Smooth muscle cell (in vitro differentiated cells): ENCODE measurements around the gene SPRY4. TPM values are rescaled to one million over a fixed set of nuclear protein-coding genes. Genes with fewer than 3 reads are reported as not detected.
"Not testable (repeated sequence)": the region's sequence is repeated elsewhere in the genome, so short reads cannot be mapped to it uniquely, and the experiment has no call there.

ENCODE experiments used
- DNase-seq: peaks from one replicate; lab custom pipeline; 2025; ENCODE audit not compliant: unreplicated experiment; lab: John Stamatoyannopoulos, UW
- H2AFZ ChIP-seq: fragments of 200-600 bp; sonication (generic); 2 replicates; pipeline ENCODE4 v1.6.0; 2016; ENCODE audit warnings: antibody characterized with exemption, low read depth, mild to moderate bottlenecking
- H3F3A ChIP-seq: fragments of 200-600 bp; sonication (generic); 2 replicates; pipeline ENCODE4 v1.6.0; 2017; ENCODE audit warnings: antibody characterized with exemption, low read depth
- H3K27ac ChIP-seq: fragments of 200-600 bp; sonication (generic); 2 replicates; pipeline ENCODE4 v1.5.1; 2016; ENCODE audit warnings: low read depth, mild to moderate bottlenecking
- H3K27me3 ChIP-seq: fragments of 200-600 bp; sonication (generic); 2 replicates; pipeline ENCODE4 v1.6.1; 2016; ENCODE audit warnings: low read depth, mild to moderate bottlenecking
- H3K36me3 ChIP-seq: fragments of 200-600 bp; sonication (generic); 2 replicates; pipeline ENCODE4 v1.5.1; 2016; ENCODE audit warnings: low read depth
- H3K4me1 ChIP-seq: fragments of 200-600 bp; sonication (generic); 2 replicates; pipeline ENCODE4 v1.5.1; 2016; ENCODE audit warnings: low read depth
- H3K4me2 ChIP-seq: fragments of 200-600 bp; sonication (generic); 2 replicates; pipeline ENCODE4 v1.6.0; 2016; ENCODE audit warnings: mild to moderate bottlenecking
- H3K4me3 ChIP-seq: fragments of 200-600 bp; sonication (generic); 2 replicates; pipeline ENCODE4 v1.5.1; 2016; ENCODE audit warnings: mild to moderate bottlenecking
- H3K79me2 ChIP-seq: fragments of 200-600 bp; sonication (generic); 2 replicates; pipeline ENCODE4 v1.6.0; 2016; ENCODE audit warnings: low read depth, mild to moderate bottlenecking
- H3K9ac ChIP-seq: fragments of 200-600 bp; sonication (generic); 2 replicates; pipeline ENCODE4 v1.6.0; 2016; ENCODE audit warnings: low read depth
- H3K9me3 ChIP-seq: fragments of 200-600 bp; sonication (generic); replicated peaks from 2 replicates; pipeline ENCODE4 v1.5.1; 2016; ENCODE audit warnings: low read depth
- H4K20me1 ChIP-seq: fragments of 200-600 bp; sonication (generic); 2 replicates; pipeline ENCODE4 v1.6.0; 2016; ENCODE audit warnings: low read depth
- CTCF ChIP-seq: fragments of 200-600 bp; sonication (generic); IDR thresholded peaks from 2 replicates; pipeline ENCODE4 v1.5.1; 2017; ENCODE audit warnings: borderline replicate concordance, mild to moderate bottlenecking, antibody characterized with exemption; ENCODE audit not compliant: insufficient read depth, poor library complexity, severe bottlenecking
- WGBS: methylation state at CpG from one replicate; pipeline ENCODE4 v1.1.7; 2016; ENCODE audit warnings: low lambda C conversion rate; 5-methylcytosine and 5-hydroxymethylcytosine counted together
- polyA plus RNA-seq: library from polyadenylated mRNA; unstranded; fragments of >200 nt; fragmentation: Nextera tagmentation; extraction: Ambion mirVana; gene quantifications from 2 replicates; pipeline ENCODE4 v1.2.1, GENCODE V29; 2016
- total RNA-seq: library from RNA; depleted of rRNA; stranded (reverse); fragments of >200 nt; gene quantifications from 2 replicates; pipeline ENCODE4 v1.2.3, GENCODE V29; 2014

The SPRY4 gene
- total and polyA plus RNA-seq, 2 experiments from 2014 or later: 49.3 to 74.2 TPM

- Histone ChIP-seq H3K4me2 (no peak overlapping the region), H3K9ac (no peak overlapping the region), H3K27ac (no peak overlapping the region), H3F3A (peaks cover 9% of the 10 kb centered on the region), H3K36me3 (no peaks in the 10 kb centered on the region), H3K4me1 (peaks cover 11% of the 10 kb centered on the region), H3K9me3 (no peaks in the 10 kb centered on the region), H2AFZ (no peak overlapping the region), H4K20me1 (no peaks in the 10 kb centered on the region), H3K4me3 (no peak overlapping the region), H3K27me3 (no peaks in the 10 kb centered on the region), H3K79me2 (no peaks in the 10 kb centered on the region)
- WGBS: 79% methylated on average over 3 of the region's 3 CpGs
- TF ChIP-seq CTCF: no peak
- no peak for DNase-seq
Measured at GRCh38 chr5:142275496-142275895, 49.3 kb downstream of the SPRY4 start.

GRCh38 chr5:142272596-142272995 is 52.2 kb downstream of the SPRY4 start:
- not testable (repeated sequence) for DNase-seq
- 96% methylated on average over 5 of the region's 5 CpGs for WGBS

GRCh38 chr5:142264084-142264483 is 60.7 kb downstream of the SPRY4 start:
- H3K9me3 ChIP-seq, H2AFZ ChIP-seq, H3K4me2 ChIP-seq, H4K20me1 ChIP-seq, H3F3A ChIP-seq, H3K27me3 ChIP-seq, H3K79me2 ChIP-seq, H3K4me1 ChIP-seq, H3K4me3 ChIP-seq, DNase-seq, H3K27ac ChIP-seq, H3K36me3 ChIP-seq, H3K9ac ChIP-seq: not testable (repeated sequence)
- WGBS: 91% methylated on average over 4 of the region's 4 CpGs

More at GRCh38 chr5:142272596-142272995, 52.2 kb downstream of the SPRY4 start:
- H3K36me3 ChIP-seq, H3K9ac ChIP-seq, H3K4me2 ChIP-seq, H4K20me1 ChIP-seq, H3K79me2 ChIP-seq, H3K9me3 ChIP-seq, H3K27ac ChIP-seq, H3K27me3 ChIP-seq, H3K4me1 ChIP-seq, H2AFZ ChIP-seq, H3F3A ChIP-seq, H3K4me3 ChIP-seq: not testable (repeated sequence)

- Histone ChIP-seq H3K9me3 (no peaks in the 10 kb centered on the region), H3K4me2 (no peak overlapping the region), H3K27ac (no peak overlapping the region), H2AFZ (no peak overlapping the region), H3K4me1 (no peaks in the 10 kb centered on the region), H3K79me2 (no peaks in the 10 kb centered on the region), H3K9ac (no peak overlapping the region), H4K20me1 (no peaks in the 10 kb centered on the region), H3F3A (no peaks in the 10 kb centered on the region), H3K27me3 (no peaks in the 10 kb centered on the region), H3K4me3 (no peak overlapping the region), H3K36me3 (no peaks in the 10 kb centered on the region)
- no peak for TF ChIP-seq CTCF
- DNase-seq: no peak
- WGBS: 85% methylated on average over 3 of the region's 3 CpGs
Measured at GRCh38 chr5:142263346-142263745, 61.5 kb downstream of the SPRY4 start.

- H4K20me1 ChIP-seq: no peaks in the 10 kb centered on the region
- H3K27ac ChIP-seq: no peak overlapping the region
- no peak overlapping the region for H3K4me3 ChIP-seq
Measured at GRCh38 chr5:142262683-142263082, 62.1 kb downstream of the SPRY4 start.

More at GRCh38 chr5:142262683-142263082, 62.1 kb downstream of the SPRY4 start:
- Histone ChIP-seq H3F3A (no peaks in the 10 kb centered on the region), H3K79me2 (no peaks in the 10 kb centered on the region), H3K27me3 (no peaks in the 10 kb centered on the region), H3K4me2 (no peak overlapping the region), H3K36me3 (no peaks in the 10 kb centered on the region), H3K9me3 (no peaks in the 10 kb centered on the region), H2AFZ (no peak overlapping the region), H3K4me1 (no peaks in the 10 kb centered on the region), H3K9ac (no peak overlapping the region)
- no peak for DNase-seq
- 96% methylated on average over 6 of the region's 6 CpGs for whole genome bisulfite sequencing
- no peak for TF ChIP-seq CTCF
